Dermis microvascular lymphatic vessel endothelial cell (primary cell): ENCODE measurements around the gene HPCAL1. TPM values are rescaled to one million over a fixed set of nuclear protein-coding genes. Genes with fewer than 3 reads are reported as not detected.
A peak's percentile ranks its signal among the peaks of the same experiment; 100 is the strongest.

Experiments
- DNase-seq, 2 donors: peaks; one replicate each; pipeline versions ENCODE4 v3.0.0 to v3.0.0-alpha.2; 2010; ENCODE audit warnings: low read depth in 2 of 2
- total RNA-seq: library from RNA; depleted of rRNA; stranded (reverse); fragments of >200 nt; gene quantifications from 2 replicates; pipeline ENCODE4 v1.2.1, GENCODE V29; 2014

Gene HPCAL1
- total RNA-seq, 1 donor from 2014 or later: 34.3 TPM

- peak in 1 of 2 donors; percentile 45 for DNase-seq
Observed at GRCh38 chr2:10385933-10386773, 83.4 kb downstream of the HPCAL1 start.

- DNase-seq: no peak
Observed at GRCh38 chr2:10387033-10387432, 84.3 kb downstream of the HPCAL1 start.

DNA sequence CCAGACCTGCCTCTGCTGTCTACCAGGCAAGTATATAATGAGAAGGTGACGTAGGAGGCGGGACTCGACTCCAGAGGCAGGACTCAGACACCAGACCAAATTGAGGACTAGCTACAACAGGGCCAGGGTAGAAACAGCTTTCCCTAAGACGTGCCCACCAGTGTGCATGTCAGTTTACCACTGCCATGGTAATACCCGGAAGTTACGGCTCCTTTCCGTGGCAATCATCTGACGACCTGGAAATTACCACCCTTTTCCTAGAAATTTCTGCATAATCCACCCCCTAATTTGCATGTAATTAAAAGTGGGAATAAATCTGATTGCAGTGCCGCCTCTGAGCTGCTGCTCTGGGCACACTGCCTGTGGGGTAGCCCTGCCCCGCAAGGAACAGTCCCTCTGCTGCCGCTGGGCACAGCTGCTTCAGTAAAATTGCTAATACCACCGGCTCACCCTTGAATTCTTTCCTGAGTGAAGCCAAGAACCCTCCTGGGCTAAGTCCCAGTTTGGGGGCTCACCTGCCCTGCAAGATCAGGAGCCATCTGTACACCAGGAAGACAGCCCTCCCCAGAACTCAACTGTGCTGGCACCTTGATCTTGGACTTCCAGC is 86.4 kb downstream of the HPCAL1 start:
- DNase-seq: no peak

DNA sequence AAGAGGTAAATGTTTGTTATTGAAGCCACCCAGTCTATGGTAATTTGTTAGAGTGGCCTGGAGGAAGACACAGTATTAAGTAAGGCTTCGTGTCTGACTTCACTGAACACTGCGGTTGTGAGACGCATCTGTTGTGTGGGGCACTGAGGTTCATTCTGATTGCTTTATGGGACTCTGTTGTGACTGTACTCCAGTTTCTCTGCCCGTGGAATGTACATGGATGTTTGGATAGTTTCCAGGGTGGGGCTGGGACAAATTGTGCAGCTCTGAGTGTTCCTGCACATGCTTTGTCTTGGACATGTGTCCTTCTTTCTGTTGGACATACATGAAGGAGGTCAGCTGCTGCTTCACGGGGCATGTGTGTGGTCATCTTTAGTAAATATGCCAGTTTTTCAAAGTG is 86.9 kb downstream of the HPCAL1 start:
- no peak for DNase-seq

DNA sequence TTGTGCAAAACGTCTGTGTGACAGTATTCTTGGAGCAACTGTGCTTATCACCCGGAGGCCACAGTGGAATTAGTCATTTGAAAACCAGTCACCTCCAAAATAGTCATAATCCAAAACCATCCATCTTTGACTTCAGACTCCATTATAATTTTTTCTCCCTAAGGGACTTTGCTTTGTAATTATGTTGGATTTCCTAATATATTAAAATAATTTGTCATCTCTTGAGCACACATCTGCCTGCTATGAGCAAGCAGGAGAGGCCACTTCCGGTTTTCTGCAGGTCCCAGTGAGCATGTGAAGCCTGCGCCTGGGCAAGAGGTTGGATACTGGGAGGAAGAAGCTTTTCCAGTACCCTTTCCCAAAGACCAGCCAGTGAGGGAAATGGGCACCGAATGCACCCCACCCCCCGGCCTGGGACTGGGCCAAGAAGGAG is 87.7 kb downstream of the HPCAL1 start:
- DNase-seq: no peak

DNA sequence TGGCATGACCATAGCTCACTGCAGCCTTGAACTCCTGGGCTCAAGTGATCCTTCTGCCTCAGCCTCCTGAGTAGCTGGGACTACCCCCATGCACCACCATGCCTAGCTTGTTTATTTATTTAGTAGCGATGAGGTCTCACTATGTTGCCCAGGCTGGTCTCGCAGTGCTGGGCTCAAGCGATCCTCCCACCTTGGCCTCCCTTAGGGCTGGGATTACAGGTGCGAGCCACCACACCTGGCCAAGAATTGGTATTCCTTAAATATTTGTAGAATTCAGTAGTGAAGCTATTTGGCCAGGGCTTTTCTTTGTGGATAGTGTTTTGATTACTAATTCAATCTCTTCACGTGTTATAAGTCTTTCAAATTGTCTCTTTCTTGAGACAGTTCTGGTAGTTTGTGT is 89.4 kb downstream of the HPCAL1 start:
- DNase-seq: no peak

GRCh38 chr2:10392548-10392947 is 89.8 kb downstream of the HPCAL1 start:
- no peak for DNase-seq

DNA sequence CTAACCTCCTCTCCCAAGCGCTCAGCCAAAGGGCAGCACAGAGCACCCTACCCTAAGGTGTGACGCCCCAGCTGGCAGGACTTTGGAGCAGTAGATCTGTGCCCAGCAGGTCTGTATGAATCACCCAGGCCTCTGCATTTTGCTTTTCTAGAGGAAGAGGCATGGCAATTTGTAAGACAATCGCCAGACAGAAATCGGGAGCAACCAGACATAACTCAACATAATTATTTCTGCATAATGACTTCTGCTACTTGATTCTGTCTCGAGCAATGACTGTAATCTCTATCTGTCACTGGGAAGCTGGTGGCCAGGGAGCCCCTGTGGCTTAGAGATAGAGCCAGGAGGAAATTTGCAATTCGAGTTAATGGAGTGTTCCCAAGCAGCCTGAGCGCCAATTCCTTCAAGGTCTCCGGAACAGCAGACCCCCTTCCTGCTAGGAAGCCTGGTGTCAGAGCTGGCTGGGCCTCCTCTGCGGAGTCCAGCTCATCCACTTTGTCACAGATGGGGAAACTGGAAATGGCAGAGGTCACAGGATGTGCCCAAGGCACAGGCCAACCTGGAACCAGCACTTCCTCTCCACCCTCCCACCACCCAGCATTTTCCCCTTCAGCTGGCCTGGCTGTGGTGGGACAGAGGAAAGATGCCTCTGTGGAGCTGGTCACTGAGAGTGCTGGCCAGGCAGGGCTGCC is 90.4 kb downstream of the HPCAL1 start:
- DNase-seq: no peak

- DNase-seq: no peak
Observed at GRCh38 chr2:10393640-10393982, 90.9 kb downstream of the HPCAL1 start.

DNA sequence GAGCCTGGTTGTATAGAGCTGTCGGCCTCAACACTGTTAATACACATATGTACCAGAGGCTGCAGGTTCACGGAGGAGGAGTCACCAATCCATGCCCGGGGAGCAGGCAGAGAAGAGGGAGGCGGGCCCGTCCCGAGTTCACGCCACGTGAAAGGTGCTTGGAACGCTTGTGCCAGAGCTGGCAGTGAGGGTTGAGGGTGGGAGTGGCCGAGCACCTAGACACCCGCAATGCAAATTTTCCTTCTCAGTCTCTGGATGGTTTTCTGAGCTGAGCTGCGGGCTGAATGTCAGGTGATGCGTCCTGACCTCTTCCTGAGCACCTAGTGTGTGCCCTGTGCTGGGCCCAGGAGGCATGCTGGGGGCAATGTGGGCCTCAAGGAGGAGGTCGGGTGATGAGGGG is 93.2 kb downstream of the HPCAL1 start:
- no peak for DNase-seq

DNA sequence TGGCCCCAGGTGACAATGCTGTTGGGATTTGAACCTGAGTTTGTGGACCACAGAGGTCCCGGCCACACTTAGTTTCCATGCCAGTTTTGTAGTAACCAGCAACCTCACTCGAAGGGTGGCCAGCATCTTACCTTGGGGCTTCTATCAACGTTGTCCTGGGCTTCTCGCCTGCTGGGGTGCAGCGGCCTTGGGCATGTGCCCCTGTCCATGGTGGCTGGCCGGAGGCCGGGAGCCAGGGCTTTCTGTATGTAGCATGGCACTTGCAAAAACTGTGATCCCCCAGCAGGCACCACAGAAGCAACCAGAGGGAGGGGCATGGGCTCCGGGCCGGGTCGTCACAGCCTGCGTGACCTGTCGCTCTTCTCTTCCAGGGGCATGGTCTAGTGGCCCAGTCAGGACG is 93.8 kb downstream of the HPCAL1 start:
- DNase-seq: no peak

DNA sequence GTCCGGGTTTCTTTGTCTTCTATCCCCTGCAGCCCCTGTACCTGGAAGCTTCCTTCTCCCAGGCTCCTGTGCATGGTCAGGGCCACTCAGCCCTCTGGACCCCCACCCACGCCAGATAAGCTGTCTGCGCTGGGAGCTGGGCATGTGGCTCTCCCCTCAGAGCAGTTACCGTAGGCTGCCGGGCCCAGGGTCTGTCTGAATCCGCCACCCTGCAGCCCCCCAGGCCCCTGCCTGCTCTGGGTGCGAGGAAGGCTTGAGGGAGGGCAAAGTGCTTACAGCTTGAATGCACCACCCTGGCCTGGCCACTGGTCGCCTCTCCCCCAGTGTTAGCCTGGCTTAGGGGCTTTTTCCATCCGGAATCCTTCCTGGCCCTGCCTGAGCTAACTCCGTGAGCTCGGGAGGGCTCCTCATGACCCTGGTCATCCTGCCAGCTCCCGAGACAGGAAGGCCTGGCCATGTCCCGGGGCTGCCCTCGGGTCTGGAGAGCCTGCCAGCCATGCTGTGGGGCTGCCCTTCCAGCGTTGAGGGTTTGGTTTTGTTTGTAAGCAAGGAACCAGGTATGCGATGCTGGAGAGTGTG is 94.7 kb downstream of the HPCAL1 start:
- DNase-seq: no peak

DNA sequence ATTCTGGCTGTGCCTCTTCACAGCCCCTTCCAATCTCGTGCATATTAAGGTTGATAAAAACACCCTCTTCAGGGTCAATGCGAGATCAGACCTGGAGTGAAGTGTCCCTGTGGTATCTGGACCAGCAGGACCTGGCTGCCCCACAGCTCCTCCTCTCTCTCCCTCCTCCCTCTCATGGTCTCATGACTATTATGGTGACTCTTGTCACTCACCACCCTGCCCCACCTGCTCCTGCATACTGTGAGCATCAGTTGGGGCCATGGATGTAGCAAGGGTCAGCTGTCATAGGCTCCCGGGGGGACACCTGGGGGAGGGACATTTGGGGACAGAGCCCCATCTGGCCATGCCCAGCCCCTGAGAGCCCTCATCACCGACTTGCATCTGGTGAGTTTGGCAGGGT is 95.2 kb downstream of the HPCAL1 start:
- no peak for DNase-seq

DNA sequence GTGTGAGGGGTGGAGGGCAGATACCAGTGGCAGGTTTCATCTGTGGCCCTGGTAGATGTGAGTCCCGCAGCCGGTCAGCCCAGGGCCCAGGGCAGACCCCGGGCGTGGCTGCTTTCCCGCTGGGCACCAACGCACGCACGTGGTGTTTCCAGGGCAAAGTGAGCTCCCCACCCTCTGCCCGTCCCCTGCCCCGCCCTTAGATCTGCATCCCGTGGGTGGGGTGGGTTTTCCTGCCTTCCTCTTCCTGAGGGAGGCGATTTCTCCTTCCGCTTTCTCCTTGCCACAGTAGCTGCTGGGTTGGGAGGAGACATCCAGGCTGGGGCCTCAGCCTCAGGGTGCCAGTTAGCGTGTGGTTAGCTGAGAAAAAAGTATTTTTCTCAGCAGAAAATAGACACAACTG is 95.8 kb downstream of the HPCAL1 start:
- no peak for DNase-seq

GRCh38 chr2:10399358-10399757 is 96.7 kb downstream of the HPCAL1 start:
- DNase-seq: no peak

DNA sequence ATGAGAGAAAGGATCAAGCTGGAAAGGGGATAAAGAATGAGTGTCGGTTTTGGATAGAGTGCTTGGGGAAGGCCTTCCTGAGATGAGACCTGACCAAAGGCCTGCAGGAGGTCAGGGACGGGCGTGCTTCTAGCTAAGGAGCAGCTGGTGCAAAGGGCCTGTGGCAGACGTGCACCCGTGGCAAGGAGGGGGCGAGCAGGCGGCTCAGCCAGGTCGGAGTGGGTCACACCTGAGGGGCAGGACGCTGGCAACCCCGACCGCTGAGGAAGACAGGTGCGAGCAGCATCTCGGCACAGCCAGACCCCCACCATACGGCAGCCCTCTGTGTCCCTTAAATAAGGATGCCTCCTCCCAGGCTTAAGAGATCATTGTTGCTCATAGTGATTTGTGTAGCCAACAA is 97.3 kb downstream of the HPCAL1 start:
- no peak for DNase-seq

DNA sequence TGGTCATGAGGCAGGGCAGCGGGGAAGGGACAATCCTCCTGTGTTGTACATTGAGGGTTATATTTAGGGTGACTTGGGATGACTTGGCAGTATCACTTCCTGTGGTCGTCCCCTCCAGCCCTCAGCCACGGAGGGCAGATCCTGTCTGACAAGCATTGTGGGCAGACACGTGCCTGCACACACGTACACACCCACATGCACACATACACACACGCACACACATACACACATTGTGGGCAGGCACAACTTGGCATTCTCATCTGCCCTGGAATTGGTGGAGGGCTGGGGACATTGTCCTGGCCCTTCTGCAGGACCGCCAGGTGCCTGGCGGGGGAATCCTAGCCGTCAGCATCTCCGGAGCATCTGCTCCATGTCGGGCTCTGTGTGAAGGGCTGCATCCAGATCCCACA is 97.9 kb downstream of the HPCAL1 start:
- no peak for DNase-seq

DNA sequence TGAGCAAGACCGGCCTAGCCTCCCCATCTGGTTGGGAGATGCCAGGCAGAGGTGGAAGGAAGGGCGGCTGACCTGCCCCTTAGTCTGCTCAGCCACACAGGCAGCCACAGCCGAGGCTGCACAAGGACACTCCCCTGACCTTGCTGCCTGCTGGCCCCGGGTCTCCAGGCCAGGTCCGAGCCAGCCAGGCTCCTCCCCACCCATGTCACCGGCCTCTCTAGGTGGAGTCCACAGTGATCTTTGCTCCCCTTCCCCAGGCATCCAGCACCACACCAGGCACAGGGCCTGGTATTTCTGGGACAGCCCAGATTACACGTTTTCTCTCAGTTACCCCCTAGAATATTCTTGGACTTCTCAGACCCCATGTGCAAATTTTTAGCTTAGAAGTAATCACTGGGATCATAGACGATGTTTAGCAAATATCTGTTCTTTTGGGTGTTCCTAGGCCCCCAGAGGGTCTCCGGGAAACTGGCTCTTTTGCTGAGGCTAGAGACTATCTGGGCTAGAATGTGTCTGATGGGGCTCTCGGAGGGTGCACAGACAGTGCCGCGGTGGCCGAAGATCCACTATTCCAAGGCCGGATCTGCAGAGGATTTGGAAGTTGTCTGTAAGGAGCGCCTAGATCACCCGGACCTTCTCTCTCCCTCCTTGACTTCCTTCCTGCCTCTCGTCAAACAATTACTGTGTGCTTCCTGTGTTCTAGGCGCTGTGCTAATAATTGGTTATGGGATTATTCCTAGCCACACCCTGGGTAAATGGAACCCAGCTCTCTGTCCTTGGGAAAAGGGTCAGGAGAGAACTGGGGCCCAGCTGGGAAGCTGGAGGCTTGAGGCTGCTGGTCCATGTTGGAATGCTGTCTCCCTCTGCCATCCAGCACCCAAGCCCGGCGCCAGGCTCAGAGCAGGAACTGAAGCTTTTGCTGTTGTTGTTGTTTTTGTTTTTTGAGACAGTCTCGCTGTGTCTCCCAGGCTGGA is 98.6 kb downstream of the HPCAL1 start:
- no peak for DNase-seq

GRCh38 chr2:10402062-10402585 is 99.4 kb downstream of the HPCAL1 start:
- peak in 1 of 2 donors; percentile 59 for DNase-seq

DNA sequence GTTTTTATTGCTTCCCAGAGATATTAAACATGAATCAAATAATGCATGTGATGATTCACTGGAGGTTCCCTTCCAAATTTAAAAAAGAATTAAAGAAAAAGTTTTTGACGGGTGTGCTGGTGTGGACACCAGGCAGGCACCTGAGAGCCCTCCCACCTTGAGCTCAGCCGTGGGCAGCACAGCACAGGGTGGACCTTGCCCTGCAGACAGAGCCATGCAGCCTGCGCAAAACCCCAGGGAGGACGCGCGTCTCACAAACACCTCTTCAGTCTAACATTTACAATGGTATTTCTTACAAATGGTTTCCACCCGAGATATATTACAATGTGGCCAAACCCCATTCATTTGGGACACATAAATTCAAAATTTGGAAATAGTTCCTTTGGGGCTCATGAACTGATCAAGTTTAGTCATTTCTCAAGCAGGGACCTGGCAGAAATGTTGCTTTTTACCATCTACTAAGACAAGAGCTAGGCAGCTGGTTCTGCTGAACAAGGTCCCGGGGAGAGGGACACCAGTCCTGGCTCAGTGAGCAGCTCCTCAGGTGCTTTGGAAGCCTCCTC is 100.0 kb downstream of the HPCAL1 start:
- DNase-seq: no peak
